HG02943 (cell line): ENCODE results near the gene ARMC3.
A peak's percentile ranks its signal among the peaks of the same experiment; 100 is the strongest.
"Not testable (repeated sequence)": the region's sequence is repeated elsewhere in the genome, so short reads cannot be mapped to it uniquely, and the experiment has no call there.

Source experiments
- ATAC-seq: cut with Tn5 transposase; IDR thresholded peaks from one replicate; pipeline ENCODE4 v1.9.1; 2021; ENCODE audit warnings: mild to moderate bottlenecking, low read depth, moderate library complexity; ENCODE audit not compliant: unreplicated experiment

Gene ARMC3

DNA sequence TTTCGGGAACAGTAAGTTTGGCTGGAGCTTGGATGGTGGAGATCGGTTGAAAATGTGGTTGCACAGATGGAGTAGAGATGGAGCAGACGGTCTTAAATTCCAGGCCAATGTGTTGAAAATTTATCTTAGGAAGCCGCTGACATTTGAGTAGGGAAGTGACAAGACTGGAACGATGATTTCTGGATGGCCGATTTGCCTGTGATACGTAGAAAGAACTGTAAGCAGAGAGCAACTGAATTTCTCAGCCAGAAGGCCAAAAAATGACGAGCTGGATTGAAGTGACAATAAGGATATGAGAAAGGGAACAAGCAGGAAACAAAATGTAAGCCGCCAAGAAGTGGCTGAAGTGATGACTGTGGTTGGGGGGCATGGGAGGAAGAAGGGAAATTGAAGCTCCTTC lies 687 bp upstream of the ARMC3 start:
- no peak for ATAC-seq

DNA sequence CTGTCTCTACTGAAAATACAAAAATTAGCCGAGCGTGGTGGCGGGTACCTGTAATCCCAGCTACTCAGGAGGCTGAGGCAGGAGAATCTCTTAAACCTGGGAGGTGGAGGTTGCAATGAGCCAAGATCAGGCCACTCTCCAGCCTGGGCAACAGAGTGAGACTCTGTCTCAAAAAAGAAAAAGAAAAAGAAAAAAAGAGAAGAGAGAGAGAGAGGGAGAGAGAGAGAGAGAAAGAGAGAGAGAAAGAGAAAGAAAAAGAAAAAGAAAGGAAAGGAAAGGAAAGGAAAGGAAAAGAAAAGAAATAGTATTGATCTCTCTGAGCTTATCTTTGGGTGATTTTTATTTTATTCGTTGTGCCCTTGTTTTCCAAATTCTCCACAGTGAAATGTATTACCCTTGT lies 1.2 kb downstream of the ARMC3 start:
- ATAC-seq, result not testable (repeated sequence)

DNA sequence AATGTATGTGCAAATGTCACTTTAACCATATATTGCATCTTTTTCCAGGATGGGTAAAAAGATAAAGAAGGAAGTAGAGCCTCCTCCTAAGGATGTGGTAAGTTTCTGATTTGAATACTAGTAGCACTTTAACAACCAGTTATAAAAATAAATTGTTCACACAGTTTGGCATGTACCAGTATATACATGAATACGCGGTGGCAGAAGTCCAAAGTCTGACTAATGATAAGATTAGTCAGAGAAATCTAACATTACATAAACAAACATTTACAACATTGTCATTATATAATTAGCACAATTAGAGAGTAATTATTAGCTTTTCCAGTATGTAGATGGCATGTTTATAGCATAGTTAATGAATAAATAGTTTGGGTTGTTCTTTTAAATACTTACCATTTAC lies 4.1 kb downstream of the ARMC3 start:
- ATAC-seq, result peak; percentile 74

DNA sequence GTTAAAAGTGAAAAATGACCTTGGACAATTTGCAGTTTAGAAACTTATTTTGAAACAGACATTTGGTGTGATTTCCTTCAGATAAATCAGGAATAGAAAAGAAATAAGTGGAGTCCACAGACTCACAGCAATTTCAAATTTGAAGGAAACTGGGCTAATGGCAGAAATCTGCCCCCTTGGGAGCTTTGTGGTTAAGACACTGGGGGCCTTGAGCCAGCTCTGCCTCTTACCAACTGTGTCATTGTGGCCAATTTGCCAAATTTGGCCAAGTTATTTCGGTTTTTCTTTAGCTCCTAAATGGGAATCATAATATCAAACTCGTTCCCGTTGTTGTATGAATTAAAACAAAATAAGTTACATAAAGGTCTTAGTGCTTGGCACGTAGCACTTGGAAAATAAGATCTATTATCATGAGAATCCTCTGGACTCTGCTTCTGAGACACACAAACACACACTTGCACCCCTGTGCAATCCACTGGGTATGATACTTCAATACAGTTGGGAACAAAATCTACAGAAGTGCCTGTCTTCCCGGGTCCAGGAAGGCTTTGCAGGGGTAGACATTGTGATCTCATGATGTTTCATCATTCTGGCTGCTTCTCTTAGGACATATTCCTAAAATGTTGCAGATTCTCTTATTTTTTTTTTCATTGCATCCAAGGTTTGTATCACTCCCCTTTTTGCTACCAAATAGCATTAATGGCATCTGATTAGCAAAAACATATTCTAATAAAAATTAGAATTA lies 4.9 kb downstream of the ARMC3 start:
- ATAC-seq, result no peak

DNA sequence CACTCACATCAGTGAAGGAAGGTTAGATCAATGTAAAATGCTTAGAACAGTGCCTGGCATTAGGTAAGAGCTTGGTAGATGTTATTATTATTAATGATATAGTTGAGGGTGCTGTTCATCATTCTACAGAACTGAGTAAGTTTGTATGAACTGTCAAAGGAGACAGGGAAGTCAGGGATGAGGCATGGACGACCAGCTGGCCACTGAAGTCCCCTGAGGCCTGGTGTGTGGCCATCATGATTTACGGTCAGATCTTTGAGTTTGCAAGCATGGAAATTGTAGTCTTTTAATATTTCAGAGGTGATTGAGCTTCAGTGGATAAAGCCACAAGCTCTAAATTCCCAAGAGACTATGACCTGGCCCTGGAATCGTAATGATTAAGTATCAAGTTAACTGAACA lies 6.9 kb downstream of the ARMC3 start:
- ATAC-seq, result no peak

DNA sequence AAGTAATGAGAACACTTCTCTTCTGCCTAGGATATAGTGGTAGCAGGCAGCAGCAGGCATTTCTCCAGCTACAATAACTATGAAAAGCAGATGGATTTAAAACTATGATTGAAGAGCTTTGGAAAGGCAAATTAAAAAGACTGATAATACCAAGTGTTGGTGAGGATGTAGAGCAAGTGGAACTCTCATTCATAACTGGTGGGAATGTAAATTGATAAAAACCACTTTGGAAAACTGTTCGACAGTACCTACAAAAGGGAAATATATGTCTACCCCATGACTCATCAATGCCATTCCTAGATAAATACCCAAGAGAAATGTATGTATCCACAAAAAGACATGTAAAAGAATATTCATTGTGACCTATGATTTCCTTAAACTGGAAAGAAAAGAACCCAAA lies 14.6 kb downstream of the ARMC3 start:
- ATAC-seq, result no peak

DNA sequence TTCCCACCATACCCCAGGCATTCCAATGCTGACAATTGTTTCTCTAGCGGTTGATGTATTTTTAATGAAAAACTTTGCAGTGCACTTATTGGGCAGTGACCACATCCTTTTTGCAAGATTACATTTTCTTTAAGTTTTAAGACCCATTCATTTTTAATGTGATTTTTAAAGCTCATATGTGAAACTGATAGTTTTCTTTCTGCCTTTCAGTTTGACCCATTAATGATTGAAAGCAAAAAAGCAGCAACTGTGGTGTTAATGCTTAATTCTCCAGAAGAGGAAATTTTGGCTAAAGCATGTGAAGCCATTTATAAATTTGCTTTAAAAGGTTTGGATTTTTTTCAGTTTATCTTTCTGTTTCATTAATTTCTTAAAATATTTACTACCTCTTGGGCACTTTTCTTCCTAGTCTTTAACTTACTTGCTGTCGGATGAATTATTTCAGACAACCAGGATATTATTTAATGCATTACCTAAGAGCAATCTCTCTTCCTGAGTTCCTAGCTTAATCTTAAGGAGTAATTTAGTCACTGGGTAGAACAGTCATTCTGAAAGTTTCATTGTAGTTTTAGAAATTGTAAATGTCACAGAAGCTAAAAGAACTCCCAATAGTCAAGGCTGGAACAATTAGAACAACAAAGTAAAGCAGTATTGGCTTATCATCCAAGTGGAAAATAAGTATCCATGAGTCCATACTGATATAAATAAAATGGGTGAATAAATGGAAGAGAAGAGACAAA lies 18.3 kb downstream of the ARMC3 start:
- peak; percentile 78 for ATAC-seq

DNA sequence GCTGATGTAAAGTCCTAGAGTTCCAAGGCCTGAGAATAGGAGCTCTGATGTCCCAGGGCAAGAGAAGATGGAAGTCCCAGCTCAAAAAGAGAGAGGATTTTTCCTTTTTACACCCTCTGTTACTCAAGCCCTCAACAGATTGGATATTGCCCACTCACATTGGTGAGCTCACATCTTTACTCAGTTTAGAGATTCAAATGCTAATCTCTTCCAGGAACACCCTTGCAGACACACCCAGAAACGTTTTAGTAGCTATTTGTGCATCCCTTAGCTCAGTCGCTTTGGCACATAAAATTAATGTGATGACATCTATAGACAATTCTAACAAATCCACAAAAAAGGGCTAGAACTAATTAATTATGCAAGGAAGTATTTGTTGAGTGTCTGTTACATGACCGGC lies 27.1 kb downstream of the ARMC3 start:
- no peak for ATAC-seq

DNA sequence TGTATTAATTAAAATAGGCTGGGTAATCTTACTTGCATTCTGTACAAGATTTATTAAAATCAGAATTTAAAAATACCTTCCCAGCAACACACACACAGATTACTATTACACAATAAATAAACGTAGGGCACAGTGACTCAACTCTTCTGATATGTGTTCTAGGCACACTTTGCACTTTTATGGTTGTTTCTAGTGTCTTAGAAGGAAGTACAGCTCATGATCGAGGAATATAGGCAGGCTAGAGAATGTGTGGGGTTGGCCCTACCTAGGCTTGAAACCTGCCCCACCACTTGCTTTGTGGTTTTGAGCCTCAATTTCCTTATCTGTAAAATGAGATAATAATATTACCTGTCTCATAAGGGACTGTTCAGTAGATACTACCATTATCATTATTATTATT lies 30.5 kb downstream of the ARMC3 start:
- ATAC-seq, result no peak

DNA sequence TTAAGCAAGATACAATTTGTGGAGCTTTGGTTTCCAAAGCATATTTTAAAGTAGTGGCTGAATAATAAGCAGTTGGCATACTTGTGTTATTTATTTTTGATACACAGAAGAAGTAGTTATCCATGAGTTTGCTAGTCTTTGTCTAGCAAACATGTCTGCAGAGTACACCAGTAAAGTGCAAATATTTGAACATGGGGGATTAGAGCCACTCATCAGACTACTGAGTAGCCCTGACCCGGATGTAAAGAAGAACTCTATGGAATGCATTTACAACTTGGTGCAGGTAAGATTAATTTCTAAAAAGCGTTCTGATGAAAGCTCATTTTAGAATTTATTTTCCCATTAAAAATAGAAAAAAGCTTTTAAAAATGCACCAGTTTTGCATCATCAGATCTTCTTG lies 31.4 kb downstream of the ARMC3 start:
- ATAC-seq, result no peak

DNA sequence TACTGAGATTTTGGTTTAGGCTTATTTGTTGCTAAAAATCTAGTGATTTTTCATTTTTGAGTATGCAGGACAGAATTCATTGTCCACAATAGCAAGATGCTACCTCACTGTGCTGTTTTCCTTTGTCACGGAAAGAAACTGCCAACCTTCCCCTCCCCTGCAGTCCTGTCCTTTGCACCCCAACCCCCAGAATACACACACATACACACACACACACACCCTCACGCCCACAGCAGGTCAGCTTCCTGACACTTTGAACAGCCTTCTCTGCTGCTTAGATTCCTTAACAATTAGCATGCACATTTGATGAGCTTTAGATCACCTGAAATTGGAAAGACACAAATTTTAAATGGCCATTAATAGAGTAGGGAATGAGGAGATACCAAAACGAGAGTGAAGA lies 32.1 kb downstream of the ARMC3 start:
- ATAC-seq, result no peak

DNA sequence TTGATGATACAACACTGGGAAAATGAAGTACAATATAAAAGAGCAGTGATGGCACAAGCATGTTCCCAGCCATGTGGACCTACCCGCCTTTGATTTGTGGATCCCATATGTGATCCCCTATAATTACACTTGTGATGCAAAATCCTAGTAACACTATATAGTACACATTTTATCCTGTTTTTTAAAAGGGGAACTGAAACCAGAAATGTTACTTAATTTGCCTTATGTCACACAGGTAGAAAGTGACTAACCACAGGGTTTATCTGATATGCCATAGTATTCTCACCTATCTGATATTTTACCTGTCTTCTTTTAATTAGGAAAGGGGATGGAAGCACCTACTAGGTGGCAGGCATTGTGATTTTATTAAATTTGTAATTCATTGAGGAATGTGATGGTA lies 35.0 kb downstream of the ARMC3 start:
- ATAC-seq, result no peak

DNA sequence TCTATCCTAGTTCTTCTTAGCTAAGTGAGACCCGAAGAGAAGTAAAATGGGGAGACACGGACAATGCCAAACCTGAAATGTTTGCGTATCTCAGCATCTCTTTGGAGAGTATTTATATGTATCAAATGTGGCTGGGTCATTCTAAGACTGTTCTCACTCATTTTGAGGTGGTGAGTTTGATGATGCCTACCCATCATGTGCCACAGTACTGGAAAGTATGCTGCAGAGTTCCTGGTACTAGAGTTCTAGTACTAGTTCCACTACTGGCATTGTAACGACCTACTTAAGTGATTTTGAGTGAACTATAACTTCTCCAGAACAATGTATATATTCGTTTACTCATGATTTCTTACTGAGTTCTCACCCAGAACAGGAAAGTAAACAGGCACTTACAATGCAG lies 41.9 kb downstream of the ARMC3 start:
- no peak for ATAC-seq

DNA sequence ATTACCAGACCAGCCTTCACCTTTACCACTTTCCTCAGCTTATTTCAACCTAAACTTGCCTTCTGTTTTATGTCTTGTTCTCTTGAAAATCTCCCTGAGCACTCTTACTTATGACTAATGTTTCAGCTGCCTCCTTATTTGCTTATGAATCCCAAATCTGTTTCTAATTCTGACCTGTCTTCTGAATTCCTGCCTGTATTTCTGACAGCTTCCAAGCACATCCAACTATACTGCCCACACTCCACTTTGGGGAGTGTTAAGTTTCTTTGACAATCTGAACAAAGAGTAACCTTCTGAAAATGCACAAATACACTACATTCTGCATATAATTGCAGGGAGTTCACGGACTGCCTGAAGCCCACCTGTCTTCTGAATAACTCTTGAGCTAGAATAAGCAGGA lies 48.7 kb downstream of the ARMC3 start:
- ATAC-seq, result no peak

DNA sequence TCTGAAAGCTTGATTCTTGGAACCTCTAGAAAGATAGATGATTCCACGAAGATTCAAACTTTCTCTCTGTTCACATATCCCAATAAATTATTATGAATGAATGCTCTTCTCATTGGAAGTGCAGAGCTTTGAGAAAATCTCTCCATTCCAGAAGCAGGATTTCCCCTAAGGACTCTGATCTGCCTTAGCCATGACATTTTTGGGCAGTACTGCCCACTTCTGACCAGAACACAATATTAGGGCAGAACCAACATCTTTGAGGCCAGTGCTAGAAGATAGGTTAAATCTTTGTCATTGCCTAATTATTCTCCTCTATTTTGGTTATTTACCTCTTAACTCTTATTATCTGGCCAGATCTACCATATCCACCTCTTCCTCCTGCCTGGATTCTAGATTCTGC lies 49.9 kb downstream of the ARMC3 start:
- no peak for ATAC-seq

DNA sequence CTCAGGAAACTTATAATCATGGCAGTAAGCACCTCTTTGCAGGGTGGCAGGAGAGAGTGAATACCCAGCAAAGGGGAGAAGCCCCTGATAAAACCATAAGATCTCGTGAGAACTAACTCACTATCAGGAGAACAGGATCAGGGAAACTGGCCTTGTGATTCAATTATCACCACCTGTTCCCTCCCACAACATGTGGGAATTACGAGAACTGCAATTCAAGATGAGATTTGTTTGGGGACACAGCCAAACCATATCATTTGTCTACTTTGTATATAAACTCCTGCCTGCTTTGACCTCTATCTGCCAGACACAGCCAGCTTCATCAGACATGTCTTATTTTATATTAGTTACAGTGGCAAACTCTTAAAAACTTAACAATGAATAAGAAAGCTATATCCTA lies 50.4 kb downstream of the ARMC3 start:
- no peak for ATAC-seq

DNA sequence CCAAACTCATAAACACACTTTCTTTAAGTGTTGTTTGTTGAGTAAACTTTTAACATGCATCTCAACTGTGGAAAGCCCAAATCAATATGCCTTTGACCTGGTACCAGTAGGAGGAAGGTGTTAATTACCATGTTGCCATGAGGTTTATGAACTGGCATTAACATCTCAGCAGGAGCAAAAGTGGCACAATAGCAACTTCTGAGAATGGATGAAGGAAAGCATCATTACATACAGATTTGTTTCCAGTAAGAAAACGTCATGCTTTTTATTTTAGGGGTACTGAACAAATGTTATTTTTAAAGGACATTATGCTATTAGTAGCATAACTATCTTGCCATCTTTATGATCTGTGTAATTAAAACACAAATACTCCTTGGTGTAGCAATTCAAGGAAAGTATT lies 51.1 kb downstream of the ARMC3 start:
- no peak for ATAC-seq

DNA sequence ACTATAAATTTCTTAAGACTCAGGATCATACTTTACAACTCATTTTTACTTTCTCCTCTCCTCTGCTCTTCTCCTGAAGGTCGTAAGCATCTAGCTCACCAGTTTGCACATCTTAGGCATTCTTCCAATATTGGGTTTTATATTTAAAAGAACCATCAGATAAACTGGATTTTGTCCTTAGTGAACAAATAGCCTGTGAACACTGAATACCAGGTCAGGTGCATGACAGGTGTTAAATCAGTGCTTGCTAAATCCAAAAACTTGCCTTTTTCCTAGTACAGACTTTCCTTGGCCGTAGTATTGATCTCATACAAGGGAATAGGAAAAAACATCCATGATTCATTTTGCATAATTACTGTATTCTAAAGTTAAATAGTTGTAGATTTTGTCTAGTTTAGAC lies 53.0 kb downstream of the ARMC3 start:
- ATAC-seq, result no peak

DNA sequence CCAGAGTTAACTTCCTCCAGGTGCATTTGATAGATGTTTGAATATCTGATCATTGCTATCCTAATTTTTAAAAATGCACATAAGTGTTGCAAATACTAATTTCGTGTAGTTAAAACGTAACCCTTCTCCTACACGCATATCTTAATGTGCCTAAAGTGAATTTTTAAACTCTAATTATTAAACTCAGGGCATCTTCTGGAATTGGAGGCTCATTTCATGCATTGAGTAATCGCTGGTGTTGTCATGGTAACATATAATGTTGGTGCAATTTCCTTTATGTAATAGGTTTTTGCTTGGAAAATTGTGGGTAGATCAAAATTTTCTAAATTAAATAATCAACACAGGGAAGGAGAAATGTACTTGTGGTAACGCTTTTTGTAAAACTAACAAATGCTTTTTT lies 56.2 kb downstream of the ARMC3 start:
- ATAC-seq, result no peak

DNA sequence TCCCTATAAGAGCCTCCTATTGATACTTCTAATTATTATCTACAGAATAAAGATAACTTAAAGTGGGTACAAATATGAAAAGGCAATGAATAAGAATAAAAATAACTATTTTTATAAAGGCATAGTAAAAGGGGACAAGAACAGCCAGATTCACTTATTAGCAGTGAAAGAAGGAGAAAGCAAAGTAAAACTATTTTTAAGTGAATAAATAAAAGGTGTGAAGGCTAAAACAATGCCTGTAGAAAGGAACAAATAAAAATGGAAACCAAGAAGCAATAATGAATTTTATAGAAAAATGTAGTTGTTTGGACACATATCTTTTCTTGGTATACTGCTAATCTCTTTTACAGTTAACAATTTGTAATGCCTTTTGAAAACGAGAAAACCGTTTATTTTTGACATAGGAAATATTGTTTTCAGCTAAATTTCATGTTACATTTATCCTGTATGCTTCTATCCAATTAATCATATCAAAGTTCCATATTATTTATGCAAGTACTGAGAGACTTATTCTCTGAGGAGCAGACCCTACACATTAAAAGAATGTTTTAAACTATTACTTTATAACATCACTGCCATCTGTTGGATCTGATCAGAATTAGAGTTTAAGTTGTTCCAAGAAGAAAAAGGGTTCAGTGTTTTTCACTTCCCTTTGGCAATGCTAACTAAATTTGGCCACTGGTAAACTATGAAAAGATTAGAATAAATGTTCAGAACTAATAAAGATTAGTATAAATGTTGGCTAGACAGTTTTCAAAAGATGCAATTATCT lies 59.1 kb downstream of the ARMC3 start:
- ATAC-seq, result no peak

DNA sequence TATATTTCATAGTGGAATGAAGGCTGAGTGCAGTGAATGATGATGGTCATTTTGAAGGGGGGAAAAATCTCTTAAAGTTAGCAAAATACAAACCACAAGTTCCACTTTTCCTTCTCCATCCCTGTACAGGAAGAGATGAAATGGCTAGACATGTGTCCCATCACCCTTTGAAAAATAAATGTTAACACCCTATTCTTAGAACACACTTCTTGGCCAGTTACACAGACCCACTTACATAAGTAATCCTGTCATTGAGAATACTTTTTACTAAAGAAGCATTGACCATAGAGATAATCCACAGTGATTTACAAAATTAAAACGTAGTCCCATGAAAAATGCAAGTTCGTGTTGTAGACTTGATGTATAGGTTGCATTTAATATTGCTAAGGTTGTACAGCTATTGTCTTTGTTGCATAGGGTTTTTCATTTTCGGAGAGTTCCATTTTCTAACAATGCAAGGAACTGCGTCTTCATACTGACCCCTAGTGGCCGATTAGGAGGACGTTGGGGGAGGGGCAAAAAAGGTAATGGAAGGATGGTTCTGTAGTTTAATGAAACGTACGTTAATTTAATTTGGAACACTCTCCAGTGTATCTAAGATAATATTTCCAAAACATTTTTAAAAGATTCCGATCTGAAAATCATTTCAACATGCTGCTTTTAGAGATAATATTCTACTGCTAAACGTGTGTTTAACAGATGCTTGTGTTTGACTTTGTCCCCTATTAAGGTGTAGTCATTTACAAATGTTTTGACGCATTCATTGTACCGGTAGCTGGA lies 60.9 kb downstream of the ARMC3 start:
- ATAC-seq, result no peak
